GM11168 (cell line): ENCODE results near the gene ISM2.
"Not testable (repeated sequence)": the region's sequence is repeated elsewhere in the genome, so short reads cannot be mapped to it uniquely, and the experiment has no call there.

ENCODE experiments used
- in situ Hi-C: fragments of 300-500 bp; cut with MboI; formaldehyde crosslinking; loops from one replicate; pipeline ENCODE4 v1.12.0; 2022; ENCODE audit warnings: low sequenced_read_pairs; ENCODE audit not compliant: unreplicated experiment

Gene ISM2

GRCh38 chr14:77498120-77498979 is at the start of gene ISM2:
Gene ISM2, minus strand, starts transcription at chr14:77498816. Its CDS starts 23 bp downstream, at chr14:77498793.
- in situ Hi-C loops, result no loop called here

- in situ Hi-C loops, result loop anchor here (5.0 kb wide), 1 partner anchor 85 kb away; no protein-coding TSS in a partner anchor
These were observed 49.0 kb upstream of the ISM2 start for GRCh38 chr14:77547512-77548180.

GRCh38 chr14:77545171-77545570 is 46.6 kb upstream of the ISM2 start:
- in situ Hi-C loops, result loop anchor here (5.0 kb wide), 1 partner anchor 83 kb away; no protein-coding TSS in a partner anchor

GRCh38 chr14:77544571-77544970 is 46.0 kb upstream of the ISM2 start:
- in situ Hi-C loops, result no loop called here

GRCh38 chr14:77543637-77544334 is 45.2 kb upstream of the ISM2 start:
- in situ Hi-C loops, result no loop called here

- in situ Hi-C loops, result no loop called here
These were observed 44.6 kb upstream of the ISM2 start for GRCh38 chr14:77543240-77543551.

GRCh38 chr14:77542421-77543239 is 44.0 kb upstream of the ISM2 start:
- in situ Hi-C loops, result no loop called here

GRCh38 chr14:77541905-77542304 is 43.3 kb upstream of the ISM2 start:
- in situ Hi-C loops, result no loop called here

GRCh38 chr14:77536951-77537350 is 38.3 kb upstream of the ISM2 start:
- in situ Hi-C loops, result not testable (repeated sequence)

GRCh38 chr14:77531071-77531470 is 32.5 kb upstream of the ISM2 start:
- in situ Hi-C loops, result no loop called here

- in situ Hi-C loops, result no loop called here
These were observed 31.3 kb upstream of the ISM2 start for GRCh38 chr14:77529963-77530362.

- in situ Hi-C loops, result no loop called here
These were observed 30.6 kb upstream of the ISM2 start for GRCh38 chr14:77529213-77529612.

GRCh38 chr14:77528701-77529100 is 30.1 kb upstream of the ISM2 start:
- in situ Hi-C loops, result not testable (repeated sequence)

GRCh38 chr14:77526266-77526665 is 27.6 kb upstream of the ISM2 start:
- in situ Hi-C loops, result no loop called here

GRCh38 chr14:77524536-77524935 is 25.9 kb upstream of the ISM2 start:
- in situ Hi-C loops, result no loop called here

GRCh38 chr14:77523109-77523508 is 24.5 kb upstream of the ISM2 start:
- in situ Hi-C loops, result no loop called here

GRCh38 chr14:77520555-77520954 is 21.9 kb upstream of the ISM2 start:
- in situ Hi-C loops, result no loop called here

GRCh38 chr14:77516126-77516525 is 17.5 kb upstream of the ISM2 start:
- in situ Hi-C loops, result no loop called here

GRCh38 chr14:77511486-77512162 is 13.0 kb upstream of the ISM2 start:
- in situ Hi-C loops, result no loop called here

GRCh38 chr14:77509366-77509765 is 10.8 kb upstream of the ISM2 start:
- in situ Hi-C loops, result no loop called here
